ENCODE results near the gene P4HA2.

GRCh38 chr5:132273631-132274030 is 46.0 kb upstream of the P4HA2 start:
- TF ChIP-seq CTCF (IDR thresholded peaks at IDR 0.05; ENCODE audit: insufficient read depth, low read length, poor library complexity, severe bottlenecking): no peak
- no peak for TF ChIP-seq EZH2phosphoT487 (conservative IDR thresholded peaks at IDR 0.05; ENCODE audit: low read length)
